ENCODE data around the gene PPP1R12B.
"Not testable (repeated sequence)": the region's sequence is repeated elsewhere in the genome, so short reads cannot be mapped to it uniquely, and the experiment has no call there.

Gene PPP1R12B

GRCh38 chr1:202405928-202406327 lies 57.4 kb downstream of the PPP1R12B start:
- no peak for DNase-seq (ENCODE audit: low spot score)

- not testable (repeated sequence) for DNase-seq (ENCODE audit: low spot score)
Measured at GRCh38 chr1:202406896-202407295, 58.4 kb downstream of the PPP1R12B start.

DNA sequence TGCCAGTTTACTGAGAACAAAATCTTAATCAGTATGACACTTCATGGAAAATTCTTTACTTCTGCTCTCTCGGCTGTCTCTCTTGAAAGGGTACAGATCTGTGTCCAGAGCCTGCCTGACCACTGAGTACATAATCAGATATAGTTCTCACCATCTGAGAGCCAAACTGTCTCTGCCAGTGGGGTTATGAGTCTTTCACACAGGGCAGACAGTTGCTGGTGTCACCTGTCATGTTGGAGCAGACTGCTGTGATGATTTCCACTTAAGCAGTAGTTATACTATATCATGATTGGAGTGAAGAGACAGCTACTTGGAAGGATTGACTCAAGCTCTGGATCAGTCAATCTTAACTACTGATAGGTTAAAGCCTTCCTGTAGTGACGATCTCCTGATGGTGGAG lies 58.9 kb downstream of the PPP1R12B start:
- DNase-seq (ENCODE audit: low spot score) = not testable (repeated sequence)

DNA sequence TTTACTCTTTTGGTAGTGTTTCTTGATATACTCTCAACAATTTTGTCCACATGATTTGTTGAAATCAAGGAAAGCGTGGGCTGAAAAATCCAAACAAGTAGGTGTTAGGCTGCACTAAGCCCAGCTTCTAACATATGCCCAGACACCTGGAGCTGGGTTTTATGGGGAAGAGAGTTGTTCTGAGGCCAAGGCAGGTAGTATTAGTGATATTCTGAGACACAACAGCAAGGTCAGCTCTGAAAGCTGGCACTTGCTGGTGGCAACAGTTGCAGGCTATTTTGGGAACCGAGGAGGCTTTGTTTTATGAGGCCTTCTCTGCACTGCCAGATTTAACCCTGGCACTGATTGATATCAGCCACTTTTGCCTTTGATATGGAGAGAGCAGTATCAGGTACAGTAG lies 61.8 kb downstream of the PPP1R12B start:
- not testable (repeated sequence) for DNase-seq (ENCODE audit: low spot score)

DNA sequence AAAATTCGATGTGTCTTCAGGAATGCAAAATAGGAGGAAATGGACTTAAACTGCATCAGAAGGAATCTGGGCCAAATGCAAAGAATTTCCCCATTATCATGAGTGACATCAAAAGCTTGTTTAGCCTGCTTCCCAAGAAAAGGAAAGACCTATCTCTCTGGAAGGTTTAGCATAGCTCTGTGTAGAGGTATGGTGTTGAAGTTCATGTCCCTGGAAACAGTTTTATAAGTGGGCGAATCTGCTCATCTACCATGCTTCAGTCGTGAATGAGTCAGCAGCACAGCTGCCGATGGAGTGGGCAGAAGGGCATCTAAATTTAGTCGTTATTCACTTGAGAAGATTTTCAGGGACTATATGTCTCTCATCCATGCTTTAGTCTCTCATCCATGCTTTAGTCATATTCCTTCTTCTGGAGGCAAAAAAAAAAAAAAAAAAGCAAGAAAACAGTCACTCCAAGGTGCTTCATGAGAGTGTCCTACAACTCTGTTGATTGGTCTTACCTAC lies 62.4 kb downstream of the PPP1R12B start:
- not testable (repeated sequence) for DNase-seq (ENCODE audit: low spot score)

- DNase-seq (ENCODE audit: low spot score) = no peak
Measured at GRCh38 chr1:202411422-202411821, 62.9 kb downstream of the PPP1R12B start.

DNA sequence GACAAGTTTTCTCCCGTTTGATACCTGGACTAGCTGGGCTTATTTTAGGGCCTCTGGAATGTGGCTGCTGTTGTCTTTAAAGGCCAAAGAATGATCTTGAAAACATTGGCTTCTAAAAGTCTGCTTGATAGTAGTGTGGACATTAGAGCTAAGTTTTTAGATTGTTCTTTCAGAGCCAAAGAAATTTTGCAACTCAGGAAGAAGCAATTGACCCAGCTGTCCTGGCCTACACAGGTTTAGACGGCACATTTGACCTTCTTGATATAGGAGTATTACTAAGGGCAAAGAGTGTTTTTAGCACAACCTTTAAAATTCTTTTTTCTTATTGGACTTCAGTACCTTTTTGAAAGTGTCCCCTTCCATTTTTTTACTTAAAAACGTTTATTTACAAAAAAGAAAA lies 63.9 kb downstream of the PPP1R12B start:
- DNase-seq (ENCODE audit: low spot score) = not testable (repeated sequence)

DNA sequence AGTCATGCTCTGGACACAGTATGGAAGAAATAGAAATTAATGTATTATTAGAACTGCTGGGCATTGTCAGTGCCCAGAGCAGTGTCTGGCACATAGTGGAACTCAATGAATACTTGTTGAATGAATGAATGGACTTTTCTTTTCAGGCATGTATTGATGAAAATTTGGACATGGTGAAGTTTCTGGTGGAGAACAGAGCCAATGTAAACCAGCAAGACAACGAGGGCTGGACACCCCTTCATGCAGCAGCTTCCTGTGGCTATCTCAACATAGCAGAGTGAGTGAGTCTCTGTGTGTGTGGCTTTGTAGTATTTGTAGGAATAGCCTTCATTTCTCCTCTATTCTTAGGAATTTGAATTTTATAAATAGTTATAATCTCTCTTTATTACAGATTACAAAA lies 68.1 kb downstream of the PPP1R12B start:
- DNase-seq (ENCODE audit: low spot score) = no peak

GRCh38 chr1:202417141-202417540 lies 68.6 kb downstream of the PPP1R12B start:
- DNase-seq (ENCODE audit: low spot score) = not testable (repeated sequence)

GRCh38 chr1:202417762-202418201 lies 69.3 kb downstream of the PPP1R12B start:
- DNase-seq (ENCODE audit: low spot score) = not testable (repeated sequence)

DNA sequence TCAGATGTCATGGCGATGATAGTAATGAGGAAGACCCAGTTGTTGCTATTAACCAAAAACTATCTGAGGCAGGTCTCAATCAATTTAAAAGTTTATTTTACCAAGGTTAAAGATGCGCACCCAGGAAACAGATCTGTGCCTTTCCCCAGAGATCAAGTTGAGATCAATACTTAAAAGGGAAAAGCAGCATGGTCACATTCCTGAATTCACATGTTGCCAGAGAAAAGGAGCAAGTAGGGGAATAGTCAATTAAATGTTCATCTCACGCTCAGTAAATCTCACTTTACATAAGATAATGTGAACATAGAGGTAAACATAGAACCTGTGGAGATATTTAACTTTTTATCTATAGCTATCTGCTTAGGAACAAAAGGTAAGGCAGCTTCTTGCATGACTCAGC lies 71.2 kb downstream of the PPP1R12B start:
- not testable (repeated sequence) for DNase-seq (ENCODE audit: low spot score)

GRCh38 chr1:202420422-202421094 lies 72.1 kb downstream of the PPP1R12B start:
- DNase-seq (ENCODE audit: low spot score) = not testable (repeated sequence)

DNA sequence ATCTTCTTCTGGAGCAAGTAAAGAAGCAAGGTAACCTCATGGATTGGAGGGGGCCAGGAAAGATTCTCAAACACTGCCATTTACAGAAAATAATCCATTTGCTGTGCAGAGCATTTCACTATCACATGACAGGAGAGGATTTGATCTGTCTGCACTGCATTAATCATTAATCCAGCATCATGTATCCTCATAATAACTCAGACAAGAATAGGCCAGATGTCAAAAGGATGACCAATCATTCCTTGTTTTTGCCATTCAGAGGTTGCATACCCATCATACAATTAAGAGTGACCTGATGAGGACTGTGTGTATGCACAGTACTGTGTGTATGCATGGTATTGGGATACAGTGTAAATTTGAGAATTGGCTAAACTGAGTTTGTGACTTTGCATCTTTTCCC lies 74.2 kb downstream of the PPP1R12B start:
- not testable (repeated sequence) for DNase-seq (ENCODE audit: low spot score)

- not testable (repeated sequence) for DNase-seq (ENCODE audit: low spot score)
Measured at GRCh38 chr1:202424260-202424659, 75.8 kb downstream of the PPP1R12B start.

DNA sequence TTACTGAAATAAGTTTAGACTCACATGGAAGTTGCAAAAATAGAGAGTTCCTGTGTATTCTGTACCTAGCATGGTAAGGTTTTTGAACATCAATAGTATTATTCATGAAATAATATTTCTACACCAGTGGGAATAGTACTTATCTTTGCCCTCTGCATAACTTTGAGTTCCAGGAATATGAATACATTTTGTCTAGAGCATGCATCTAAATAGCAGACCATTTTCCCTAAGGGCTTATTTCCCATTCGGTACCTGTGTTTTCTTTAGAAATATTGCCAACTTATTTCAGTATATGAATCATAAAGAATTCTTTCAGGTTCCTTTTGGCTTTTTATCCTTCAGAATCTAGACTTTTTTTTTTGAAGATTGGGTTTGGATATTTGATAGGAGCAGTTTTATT lies 81.6 kb downstream of the PPP1R12B start:
- DNase-seq (ENCODE audit: low spot score) = not testable (repeated sequence)

- not testable (repeated sequence) for DNase-seq (ENCODE audit: low spot score)
Measured at GRCh38 chr1:202432338-202432737, 83.8 kb downstream of the PPP1R12B start.

- DNase-seq (ENCODE audit: low spot score) = no peak
Measured at GRCh38 chr1:202433155-202434043, 84.9 kb downstream of the PPP1R12B start.

DNA sequence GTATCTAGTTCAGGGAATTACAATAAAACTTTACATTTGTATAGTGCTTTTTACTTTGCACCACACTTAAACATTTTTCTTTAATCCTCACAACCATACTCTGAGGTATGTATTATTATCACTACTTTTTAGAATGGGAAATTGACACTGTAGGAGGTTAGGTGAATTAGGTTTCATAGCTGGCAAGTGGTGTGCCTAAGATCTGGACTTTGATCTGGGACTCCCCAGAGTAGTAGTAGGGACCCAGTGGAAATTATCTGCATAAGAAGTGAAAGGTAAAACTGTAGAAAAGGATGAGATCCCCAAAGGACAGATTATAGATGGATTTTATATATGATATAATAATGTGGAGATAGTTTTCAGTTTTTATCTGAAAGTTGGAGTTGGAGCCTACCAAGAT lies 85.6 kb downstream of the PPP1R12B start:
- no peak for DNase-seq (ENCODE audit: low spot score)

DNA sequence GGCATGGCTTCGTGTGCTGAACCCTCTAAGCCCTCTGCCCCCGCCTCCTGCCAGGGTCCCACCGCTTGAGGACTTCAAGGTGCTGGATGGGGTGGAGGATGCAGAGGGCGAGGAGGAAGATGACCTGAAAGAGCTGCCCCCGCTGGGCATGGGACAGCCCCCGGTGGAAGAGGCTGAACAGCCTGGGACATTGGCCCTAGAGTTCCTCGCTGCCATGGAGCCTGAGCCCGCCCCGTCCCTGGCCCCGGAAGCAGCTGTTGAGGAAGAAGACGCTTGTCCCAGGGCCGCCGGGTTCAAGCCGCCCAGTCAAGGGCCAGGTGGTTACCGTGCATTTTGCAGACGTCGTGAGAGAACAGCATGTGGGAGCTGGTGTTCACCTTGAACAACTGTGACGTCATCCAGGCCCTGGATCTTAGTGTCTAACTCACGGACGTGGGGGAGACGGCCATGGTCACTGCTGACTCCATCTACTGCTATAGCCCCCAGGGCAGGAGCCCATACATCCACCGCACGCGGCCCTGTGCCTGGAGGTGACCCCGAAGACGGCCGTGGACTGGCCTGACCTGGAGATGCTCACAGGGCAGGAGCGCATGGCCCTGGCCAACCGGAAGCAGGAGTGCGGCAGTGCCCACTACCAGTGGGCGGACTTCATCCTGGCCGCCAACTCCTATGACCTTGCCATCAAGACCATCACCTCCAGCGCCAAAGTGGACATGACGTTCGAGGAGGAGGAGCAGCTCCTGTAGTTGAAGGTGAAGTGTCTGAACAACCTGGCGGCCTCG lies 90.1 kb downstream of the PPP1R12B start:
- no peak for DNase-seq (ENCODE audit: low spot score)

GRCh38 chr1:202439308-202439707 lies 90.8 kb downstream of the PPP1R12B start:
- DNase-seq (ENCODE audit: low spot score) = no peak

GRCh38 chr1:202448140-202448539 lies 99.6 kb downstream of the PPP1R12B start:
- not testable (repeated sequence) for DNase-seq (ENCODE audit: low spot score)

GRCh38 chr1:202451641-202452040 lies 103.1 kb downstream of the PPP1R12B start:
- DNase-seq (ENCODE audit: low spot score) = not testable (repeated sequence)

Measured in ecto neural progenitor cell (in vitro differentiated cells).